GM12878 (cell line): Measurements from ENCODE around the gene NBPF1. TPM values are rescaled to one million over a fixed set of nuclear protein-coding genes. Genes with fewer than 3 reads are reported as not detected.

Experiments used
- ATAC-seq: fragments of 200-7000 bp; cut with Tn5 transposase; 3 replicates; pipeline ENCODE4 v1.9.1; 2020; ENCODE audit warnings: mild to moderate bottlenecking, moderate library complexity
- BruUV-seq: library from RNA; stranded (reverse); fragments of 400-500 nt; replicated peaks from 2 replicates; lab custom pipeline; 2021; lab: Mats Ljungman, UMichigan
- CTCF ChIA-PET: fragments of 300-600 bp; sonication (Branson Sonifier 250); formaldehyde crosslinking; extraction: SDS; loops from one replicate; lab custom pipeline; 2021; ENCODE audit warnings: inconsistent platforms; lab: Yijun Ruan, JAX
- POLR2A ChIA-PET: fragments of 350-600 bp; formaldehyde crosslinking; extraction: SDS; loops from one replicate; lab custom pipeline; 2021; ENCODE audit warnings: inconsistent platforms; lab: Charles Lee
- RAD21 ChIA-PET: fragments of 300-600 bp; sonication (Branson Sonifier 250); formaldehyde crosslinking; loops from one replicate; lab custom pipeline; 2023; ENCODE audit warnings: antibody characterized with exemption; ENCODE audit not compliant: unreplicated experiment; lab: Charles Lee
- SMC1A ChIA-PET: fragments of 300-600 bp; sonication (Branson Sonifier 250); formaldehyde crosslinking; loops from one replicate; lab custom pipeline; 2023; ENCODE audit not compliant: unreplicated experiment, uncharacterized antibody; lab: Charles Lee
- DNase-seq: peaks from one replicate; pipeline ENCODE4 v3.0.0-alpha.2; 2011; ENCODE audit warnings: low read depth, low spot score
- FAIRE-seq: peaks from 3 replicates; lab custom pipeline; 2011; peaks lifted over from hg19 to GRCh38; lab: Jason Lieb, UNC
- H2AFZ ChIP-seq: 2 replicates; pipeline ENCODE4 v1.6.0; 2011; ENCODE audit warnings: low read depth, low read length, control low read depth; ENCODE audit not compliant: control insufficient read depth
- H3K27ac ChIP-seq: 2 replicates; pipeline ENCODE4 v1.5.1; 2011; ENCODE audit warnings: control low read depth; ENCODE audit not compliant: control insufficient read depth, insufficient read depth
- H3K27me3 ChIP-seq, 2 experiments: replicated peaks in 1 of 2; 2 replicates each; pipeline versions ENCODE4 v1.6.0 to v1.6.1; 2011; ENCODE audit warnings: low read length in 1 of 2; ENCODE audit not compliant: control insufficient read depth in 2 of 2, insufficient read depth in 2 of 2
- H3K36me3 ChIP-seq, 2 experiments: 2 replicates each; pipeline ENCODE4 v1.5.1; 2011; ENCODE audit warnings: low read length in 1 of 2; ENCODE audit not compliant: control insufficient read depth in 2 of 2, insufficient read depth in 2 of 2
- H3K4me1 ChIP-seq: 2 replicates; pipeline ENCODE4 v1.6.1; 2011; ENCODE audit warnings: mild to moderate bottlenecking, low read length, moderate library complexity, mixed read lengths; ENCODE audit not compliant: control insufficient read depth, insufficient read depth
- H3K4me2 ChIP-seq: 2 replicates; pipeline ENCODE4 v1.6.0; 2011; ENCODE audit warnings: control low read depth; ENCODE audit not compliant: control insufficient read depth, insufficient read depth
- H3K4me3 ChIP-seq: fragments of 200-600 bp; sonication (generic); 2 replicates; pipeline ENCODE4 v1.5.1; 2016
- H3K79me2 ChIP-seq: 2 replicates; pipeline ENCODE4 v1.6.0; 2011; ENCODE audit warnings: low read length; ENCODE audit not compliant: control insufficient read depth, insufficient read depth
- H3K9ac ChIP-seq: 2 replicates; pipeline ENCODE4 v1.8.0; 2011; ENCODE audit warnings: low read length, control low read depth, mixed read lengths; ENCODE audit not compliant: control insufficient read depth, insufficient read depth
- H3K9me3 ChIP-seq: replicated peaks from 3 replicates; pipeline ENCODE4 v1.5.1; 2011; ENCODE audit warnings: mild to moderate bottlenecking, low read length; ENCODE audit not compliant: control insufficient read depth, insufficient read depth
- H4K20me1 ChIP-seq: 2 replicates; pipeline ENCODE4 v1.6.0; 2011; ENCODE audit not compliant: control insufficient read depth, insufficient read depth
- IKZF1 ChIP-seq: fragments of 450-650 bp; conservative IDR thresholded peaks from 2 replicates; pipeline ENCODE4 v1.6.1; 2017; ENCODE audit warnings: antibody characterized with exemption, mild to moderate bottlenecking
- LARP7 ChIP-seq: fragments of 450-650 bp; IDR thresholded peaks from 2 replicates; pipeline ENCODE4 v1.6.1; 2017; ENCODE audit warnings: mild to moderate bottlenecking
- NBN ChIP-seq: fragments of 450-650 bp; IDR thresholded peaks from 2 replicates; pipeline ENCODE4 v1.6.1; 2016
- NFXL1 ChIP-seq: fragments of 450-650 bp; IDR thresholded peaks from 2 replicates; pipeline ENCODE4 v1.6.1; 2017; ENCODE audit warnings: antibody characterized with exemption, mild to moderate bottlenecking, borderline replicate concordance
- NFYA ChIP-seq: IDR thresholded peaks from 2 replicates; pipeline ENCODE4 v1.6.1; 2011; ENCODE audit warnings: low read depth, mild to moderate bottlenecking, low read length, improper control_type of control experiment, borderline replicate concordance
- PML ChIP-seq: IDR thresholded peaks from 2 replicates; pipeline ENCODE4 v1.6.1; 2012; ENCODE audit warnings: low read length, inconsistent platforms
- RFX5 ChIP-seq: IDR thresholded peaks from 2 replicates; pipeline ENCODE4 v1.6.1; 2011; ENCODE audit warnings: low read depth, low read length, improper control_type of control experiment
- SMAD1 ChIP-seq: fragments of 450-650 bp; IDR thresholded peaks from 2 replicates; pipeline ENCODE4 v1.6.1; 2018; ENCODE audit warnings: mild to moderate bottlenecking, low read depth; ENCODE audit not compliant: partially characterized antibody
- SMARCA5 ChIP-seq: fragments of 450-650 bp; IDR thresholded peaks from 2 replicates; pipeline ENCODE4 v1.6.1; 2017; ENCODE audit warnings: mild to moderate bottlenecking
- SUPT20H ChIP-seq: IDR thresholded peaks from 2 replicates; pipeline ENCODE4 v1.6.1; 2011; ENCODE audit warnings: low read depth, mild to moderate bottlenecking, low read length, moderate library complexity, borderline replicate concordance; ENCODE audit not compliant: control insufficient read depth
- SUZ12 ChIP-seq: fragments of 200-600 bp; sonication (generic); IDR thresholded peaks from one replicate; pipeline ENCODE4 v1.6.1; 2018; ENCODE audit warnings: antibody characterized with exemption, mild to moderate bottlenecking; ENCODE audit not compliant: unreplicated experiment
- ZNF384 ChIP-seq: IDR thresholded peaks from 2 replicates; pipeline ENCODE4 v1.6.1; 2012; ENCODE audit warnings: low read depth, mild to moderate bottlenecking, low read length, improper control_type of control experiment, borderline replicate concordance
- WGBS: methylation state at CpG from one replicate; pipeline ENCODE4 v1.1.6; 2016; ENCODE audit warnings: low lambda C conversion rate; ENCODE audit not compliant: insufficient replicate concordance, insufficient coverage; ENCODE audit errors: missing lambda C conversion rate; 5-methylcytosine and 5-hydroxymethylcytosine counted together
- in situ Hi-C: fragments of 300-500 bp; cut with MboI; formaldehyde crosslinking; loops from 9 replicates; pipeline ENCODE4 v1.14.3; 2018; ENCODE audit warnings: mixed read lengths
- intact Hi-C: fragments of 100-400 bp; cut with micrococcal nuclease; formaldehyde crosslinking; loops from one replicate; pipeline ENCODE4 v1.14.2; 2022; ENCODE audit not compliant: unreplicated experiment
- polyA plus RNA-seq, 11 experiments: library from polyadenylated mRNA; depleted of rRNA in 4 of 11; unstranded in 6 of 11; stranded (reverse) in 5 of 11; fragments of >200 nt; fragmentation: Nextera tagmentation in 4 of 11; fragmentation: Illumina TruSeq in 1 of 11; extraction: Ambion mirVana in 4 of 11; extraction: Trizol in 1 of 11; gene quantifications; 1 replicate in 1 of 11; 2 replicates in 10 of 11; pipeline versions ENCODE4 v1.2.1 to v1.2.3, GENCODE V29; 2011 to 2016; ENCODE audit warnings: inconsistent platforms in 2 of 11, missing spikeins in 2 of 11, low read depth in 1 of 11
- total RNA-seq, 4 experiments: library from RNA; depleted of rRNA in 3 of 4; stranded (reverse); fragments of >200 nt in 3 of 4; fragmentation: Illumina TruSeq in 1 of 4; extraction: Trizol in 1 of 4; gene quantifications; 2 replicates each; pipeline versions ENCODE4 v1.2.1 to v1.2.3, GENCODE V29; 2013 to 2021
- TF ChIP-seq, protein P1 (sequence below): IDR thresholded peaks from 2 replicates; pipeline ENCODE4 v1.6.1; 2011; ENCODE audit warnings: borderline replicate concordance, low read depth, mild to moderate bottlenecking, moderate library complexity, mixed read lengths, low read length; ENCODE audit not compliant: insufficient read depth; ENCODE audit errors: extremely low read length
- TF ChIP-seq, protein P2 (sequence below): IDR thresholded peaks from 2 replicates; pipeline ENCODE4 v1.6.1; 2012; ENCODE audit warnings: low read depth, low read length, improper control_type of control experiment

The NBPF1 gene
- total and polyA plus RNA-seq, 10 of the 15 experiments (the other 5 are each of a cell fraction or from before 2014, with no cell fraction given): 0.20 to 3.4 (median 0.71) TPM

- BruUV-seq: no TSS peak
- Histone ChIP-seq H3K27ac (no peak overlapping the region), H3K4me2 (no peak overlapping the region), H3K4me3 (no peak overlapping the region), H3K79me2 (no peaks in the 10 kb centered on the region), H3K9me3 (no peaks in the 10 kb centered on the region), H4K20me1 (no peaks in the 10 kb centered on the region), H3K27me3 (peaks cover 4% of the 10 kb centered on the region in 2 experiments; a peak in 2 of 4 replicates), H3K36me3 (peaks cover 0 to 4% of the 10 kb centered on the region in 2 experiments; a peak in 2 of 4 replicates), H3K4me1 (peaks cover 1% of the 10 kb centered on the region), H3K9ac (no peak overlapping the region), H2AFZ (no peak overlapping the region)
- no peak for ATAC-seq
- in situ Hi-C loops: no loop called here
- no peak for DNase-seq
- TF ChIP-seq IKZF1: no peak
- TF ChIP-seq SMARCA5: no peak
- ChIA-PET RAD21 (no interaction called here), SMC1A (interaction anchor here (0.6 to 1.1 kb wide), 2 partner anchors 333 to 435 kb away, joined by 3 read pairs; partner anchors contain the start of gene SDHB), POLR2A (no interaction called here), CTCF (interaction anchor here (0.9 to 1.5 kb wide), 3 partner anchors 10 to 535 kb away, joined by 3 to 7 read pairs (median 3); no protein-coding TSS in a partner anchor)
- intact Hi-C loops: no loop called here
- 89% methylated on average over 15 of the region's 15 CpGs for whole genome bisulfite sequencing
- FAIRE-seq: no peak
These were observed 5.4 kb upstream of the NBPF1 start for GRCh38 chr1:16618719-16619118.

GRCh38 chr1:16617778-16618580 lies 4.6 kb upstream of the NBPF1 start:
- intact Hi-C loops (no loop called here), in situ Hi-C loops (no loop called here)
- CTCF ChIA-PET: interaction anchor here (0.9 to 1.5 kb wide), 5 partner anchors 9 to 534 kb away, joined by 3 to 7 read pairs (median 3); no protein-coding TSS in a partner anchor
- H3K79me2 ChIP-seq: no peaks in the 10 kb centered on the region
- whole genome bisulfite sequencing: 77% methylated on average over 7 of the region's 7 CpGs
- no peak overlapping the region for H3K4me2 ChIP-seq
- TSS peak; percentile 47 for BruUV-seq
- peaks cover 0 to 3% of the 10 kb centered on the region in 2 experiments; a peak in 2 of 4 replicates for H3K36me3 ChIP-seq
- POLR2A ChIA-PET: no interaction called here
- RAD21 ChIA-PET: no interaction called here
- FAIRE-seq (no peak), ATAC-seq (no peak), DNase-seq (no peak)
- no peak overlapping the region for H3K4me3 ChIP-seq
- no peaks in the 10 kb centered on the region for H4K20me1 ChIP-seq
- H3K4me1 ChIP-seq: peaks cover 4% of the 10 kb centered on the region
- no peak overlapping the region for H3K27ac ChIP-seq
- H3K9ac ChIP-seq: no peak overlapping the region
- H3K27me3 ChIP-seq: peaks cover 4 to 9% of the 10 kb centered on the region in 2 experiments; a peak in 2 of 4 replicates
- no peak overlapping the region for H2AFZ ChIP-seq
- SMC1A ChIA-PET: interaction anchor here (0.6 to 1.1 kb wide), 2 partner anchors 334 to 436 kb away, joined by 3 read pairs; partner anchors contain the start of gene SDHB
- no peaks in the 10 kb centered on the region for H3K9me3 ChIP-seq
- TF ChIP-seq SUPT20H (no peak), LARP7 (no peak), SMAD1 (no peak), NBN (no peak), PML (no peak), NFYA (no peak), ZNF384 (no peak), NFXL1 (no peak), SUZ12 (no peak), RFX5 (no peak)
- TF ChIP-seq, protein P1, sequence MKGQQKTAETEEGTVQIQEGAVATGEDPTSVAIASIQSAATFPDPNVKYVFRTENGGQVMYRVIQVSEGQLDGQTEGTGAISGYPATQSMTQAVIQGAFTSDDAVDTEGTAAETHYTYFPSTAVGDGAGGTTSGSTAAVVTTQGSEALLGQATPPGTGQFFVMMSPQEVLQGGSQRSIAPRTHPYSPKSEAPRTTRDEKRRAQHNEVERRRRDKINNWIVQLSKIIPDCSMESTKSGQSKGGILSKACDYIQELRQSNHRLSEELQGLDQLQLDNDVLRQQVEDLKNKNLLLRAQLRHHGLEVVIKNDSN: no peak
- TF ChIP-seq, protein P2, sequence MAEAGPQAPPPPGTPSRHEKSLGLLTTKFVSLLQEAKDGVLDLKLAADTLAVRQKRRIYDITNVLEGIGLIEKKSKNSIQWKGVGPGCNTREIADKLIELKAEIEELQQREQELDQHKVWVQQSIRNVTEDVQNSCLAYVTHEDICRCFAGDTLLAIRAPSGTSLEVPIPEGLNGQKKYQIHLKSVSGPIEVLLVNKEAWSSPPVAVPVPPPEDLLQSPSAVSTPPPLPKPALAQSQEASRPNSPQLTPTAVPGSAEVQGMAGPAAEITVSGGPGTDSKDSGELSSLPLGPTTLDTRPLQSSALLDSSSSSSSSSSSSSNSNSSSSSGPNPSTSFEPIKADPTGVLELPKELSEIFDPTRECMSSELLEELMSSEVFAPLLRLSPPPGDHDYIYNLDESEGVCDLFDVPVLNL: no peak
